Testis (tissue), 3 donors: ENCODE data around the gene BMP7. TPM values are rescaled to one million over a fixed set of nuclear protein-coding genes. Genes with fewer than 3 reads are reported as not detected.
"Not testable (repeated sequence)": the region's sequence is repeated elsewhere in the genome, so short reads cannot be mapped to it uniquely, and the experiment has no call there.

ENCODE experiments used
- DNase-seq: peaks from one replicate; pipeline ENCODE4 v3.0.0-alpha.2; 2019
- H3K27ac ChIP-seq, 2 donors: fragments of 200-600 bp; sonication (generic); one replicate each; pipeline ENCODE4 v1.5.1; 2019
- H3K27me3 ChIP-seq: fragments of 200-600 bp; sonication (generic); one replicate; pipeline ENCODE4 v1.5.1; 2019
- H3K36me3 ChIP-seq: fragments of 200-600 bp; sonication (generic); one replicate; pipeline ENCODE4 v1.5.1; 2017; ENCODE audit warnings: low read depth; ENCODE audit errors: missing control alignments
- H3K4me1 ChIP-seq: fragments of 200-600 bp; sonication (generic); one replicate; pipeline ENCODE4 v1.5.1; 2019
- H3K4me3 ChIP-seq, 2 donors: fragments of 200-600 bp; sonication (generic); one replicate each; pipeline ENCODE4 v1.5.1; 2017 to 2019
- H3K9me3 ChIP-seq: fragments of 200-600 bp; sonication (generic); one replicate; pipeline ENCODE4 v1.5.1; 2017
- CTCF ChIP-seq, 3 experiments: fragments of 450-650 bp in 2 of 3; fragments of 200-600 bp in 1 of 3; sonication (generic) in 1 of 3; IDR thresholded peaks; one replicate each; pipeline ENCODE4 v1.5.1; 2016 to 2019; ENCODE audit warnings: antibody characterized with exemption in 3 of 3, mild to moderate bottlenecking in 2 of 3, moderate library complexity in 1 of 3
- POLR2A ChIP-seq: fragments of 450-650 bp; IDR thresholded peaks from one replicate; pipeline ENCODE4 v1.6.1; 2017; ENCODE audit warnings: antibody characterized with exemption, mild to moderate bottlenecking, moderate library complexity
- WGBS, 2 donors: methylation state at CpG; one replicate each; pipeline ENCODE4 v1.1.5; 2018; 5-methylcytosine and 5-hydroxymethylcytosine counted together
- intact Hi-C: fragments of 100-400 bp; cut with DNase I; formaldehyde crosslinking; loops from one replicate; pipeline ENCODE4 v1.15.1; 2023; ENCODE audit warnings: low total_unique reads
- polyA plus RNA-seq: library from polyadenylated mRNA; stranded (reverse); fragments of 350-450 nt; fragmentation: Illumina TruSeq; extraction: RNeasy Lipid Tissue Mini Kit (QIAGEN cat#74804); gene quantifications from one replicate; pipeline ENCODE4 v1.2.3, GENCODE V29; 2014; ENCODE audit warnings: low read depth, low replicate concordance; ENCODE audit not compliant: insufficient read depth
- total RNA-seq, 2 donors: library from RNA; depleted of rRNA; stranded (reverse); fragments of >200 nt; gene quantifications; one replicate each; pipeline ENCODE4 v1.2.3, GENCODE V29; 2016

Gene BMP7
- total and polyA plus RNA-seq, 3 donors from 2014 or later: 2.4 to 7.1 (median 3.3) TPM

- no peaks in the 10 kb centered on the region for H3K4me1 ChIP-seq
- no peak overlapping the region for H3K4me3 ChIP-seq
- no peaks in the 10 kb centered on the region for H3K9me3 ChIP-seq
- WGBS, 2 donors: 18 to 23% methylated on average over 24 of the region's 24 CpGs
- TF ChIP-seq POLR2A (no peak), CTCF (IDR thresholded peaks at IDR 0.05) (no peak)
- no peaks in the 10 kb centered on the region for H3K36me3 ChIP-seq
- H3K27me3 ChIP-seq: no peaks in the 10 kb centered on the region
- no peak overlapping the region for H3K27ac ChIP-seq
- intact Hi-C loops: no loop called here
- no peak for DNase-seq
Measured at GRCh38 chr20:57267158-57267821, 849 bp upstream of the BMP7 start.

GRCh38 chr20:57265997-57266290, 497 bp downstream of the BMP7 start:
- no peaks in the 10 kb centered on the region for H3K9me3 ChIP-seq
- H3K27ac ChIP-seq: no peak overlapping the region
- H3K27me3 ChIP-seq: no peaks in the 10 kb centered on the region
- WGBS, 2 donors: 1 to 3% methylated on average over 25 to 30 of the region's 39 CpGs
- no peaks in the 10 kb centered on the region for H3K36me3 ChIP-seq
- intact Hi-C loops: no loop called here
- H3K4me1 ChIP-seq: no peaks in the 10 kb centered on the region
- TF ChIP-seq CTCF (IDR thresholded peaks at IDR 0.05) (no peak), POLR2A (no peak)
- peak overlapping the region; percentile 34 to 47 for H3K4me3 ChIP-seq
- no peak for DNase-seq

GRCh38 chr20:57265336-57265996, 975 bp downstream of the BMP7 start:
- no peak overlapping the region for H3K27ac ChIP-seq
- no peak for DNase-seq
- 2% methylated on average over 47 of the region's 53 CpGs; no CpG with 5 or more reads in 1 of the 2 donors for WGBS, 2 donors
- TF ChIP-seq CTCF (IDR thresholded peaks at IDR 0.05) (no peak), POLR2A (no peak)
- peak overlapping the region in 1 of 2 donors; percentile 47 for H3K4me3 ChIP-seq
- intact Hi-C loops: no loop called here
- H3K27me3 ChIP-seq: no peaks in the 10 kb centered on the region
- H3K4me1 ChIP-seq: no peaks in the 10 kb centered on the region
- H3K36me3 ChIP-seq: no peaks in the 10 kb centered on the region
- no peaks in the 10 kb centered on the region for H3K9me3 ChIP-seq

- H3K36me3 ChIP-seq, H3K9me3 ChIP-seq, H3K4me1 ChIP-seq, H3K27ac ChIP-seq, DNase-seq, intact Hi-C loops, H3K27me3 ChIP-seq: not testable (repeated sequence)
- H3K4me3 ChIP-seq: peak overlapping the region in 1 of 2 donors; percentile 11
- WGBS, 2 donors: 3 to 4% methylated on average over 22 to 29 of the region's 29 CpGs
Measured at GRCh38 chr20:57264908-57265335, 1.5 kb downstream of the BMP7 start.

GRCh38 chr20:57263801-57264792, 2.3 kb downstream of the BMP7 start:
- no peak for DNase-seq
- Histone ChIP-seq H3K27me3 (no peaks in the 10 kb centered on the region), H3K4me3 (peak overlapping the region in 1 of 2 donors; percentile 11), H3K9me3 (no peaks in the 10 kb centered on the region), H3K4me1 (no peaks in the 10 kb centered on the region), H3K27ac (no peak overlapping the region), H3K36me3 (no peaks in the 10 kb centered on the region)
- intact Hi-C loops: no loop called here
- 12 to 27% methylated on average over 27 to 54 of the region's 54 CpGs for WGBS, 2 donors
- TF ChIP-seq CTCF (IDR thresholded peaks at IDR 0.05) (no peak), POLR2A (no peak)
